Measurements from ENCODE around the gene PALM.

DNA sequence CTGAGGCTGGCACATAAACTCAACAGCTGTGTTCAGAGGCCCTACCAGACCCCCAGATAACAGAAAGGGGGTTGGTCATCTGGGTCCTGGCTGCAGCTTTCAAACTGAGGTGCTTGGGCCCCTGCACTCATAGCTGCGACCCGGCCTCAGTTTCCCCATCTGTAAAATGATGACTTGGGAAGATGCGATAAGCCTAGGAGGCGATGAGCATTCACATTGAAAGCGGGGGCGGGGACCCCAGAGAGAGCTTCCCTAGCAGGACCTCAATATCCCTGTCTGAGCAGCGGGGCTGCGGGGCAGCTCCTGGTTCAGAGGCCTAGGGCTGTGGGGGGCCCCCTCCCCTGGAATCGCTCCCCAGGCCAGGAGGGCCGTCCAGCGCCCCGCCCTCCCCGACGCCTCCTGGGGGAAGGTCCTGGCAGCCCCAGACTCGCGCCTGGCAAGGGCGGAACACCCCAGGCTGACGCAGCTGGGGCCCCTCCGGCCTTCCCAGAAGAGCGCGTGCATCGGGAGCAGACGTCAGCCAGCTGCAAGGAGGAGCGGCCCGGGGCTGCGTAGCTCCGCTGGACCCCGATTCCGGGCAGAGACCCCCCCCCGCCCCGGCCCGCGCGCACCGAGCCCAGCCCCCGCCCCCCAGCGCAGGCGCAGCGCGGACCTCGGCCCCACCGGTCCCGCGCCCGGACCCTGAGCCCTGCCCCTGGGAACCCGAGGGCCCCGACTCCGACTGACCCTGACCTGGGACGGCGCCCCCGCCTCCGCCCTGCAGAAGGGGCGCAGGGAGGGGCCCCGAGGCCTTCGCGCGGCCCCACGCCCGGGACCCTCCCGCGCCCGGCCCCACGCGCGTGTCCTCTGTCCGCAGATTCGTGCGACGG lies 29.1 kb upstream of the PALM start:
- no peak for TF ChIP-seq EZH2phosphoT487 (IDR thresholded peaks at IDR 0.05; ENCODE audit: low read length)
- TF ChIP-seq EZH2 (optimal IDR thresholded peaks at IDR 0.05; ENCODE audit: low read depth, low read length), result no peak
